HG03025 (cell line): ENCODE data around the gene EPHA8.

ENCODE experiments used
- ATAC-seq: cut with Tn5 transposase; IDR thresholded peaks from one replicate; pipeline ENCODE4 v1.9.1; 2021; ENCODE audit warnings: mild to moderate bottlenecking, moderate library complexity; ENCODE audit not compliant: unreplicated experiment, low FRiP score

EPHA8 gene

GRCh38 chr1:22562584-22563583, at the start of gene EPHA8:
TSS of gene EPHA8 (plus strand) at chr1:22563489. CDS start at chr1:22563636, 147 bp downstream.
- ATAC-seq = no peak

- no peak for ATAC-seq
These were observed 46.2 kb upstream of the EPHA8 start for GRCh38 chr1:22516906-22517571.

- ATAC-seq = no peak
These were observed 45.3 kb upstream of the EPHA8 start for GRCh38 chr1:22517956-22518355.

- ATAC-seq = no peak
These were observed 44.9 kb upstream of the EPHA8 start for GRCh38 chr1:22518379-22518778.

- ATAC-seq = no peak
These were observed 42.4 kb upstream of the EPHA8 start for GRCh38 chr1:22520871-22521270.

GRCh38 chr1:22521692-22522091, 41.6 kb upstream of the EPHA8 start:
- no peak for ATAC-seq

- no peak for ATAC-seq
These were observed 41.0 kb upstream of the EPHA8 start for GRCh38 chr1:22522221-22522743.

GRCh38 chr1:22524481-22524880, 38.8 kb upstream of the EPHA8 start:
- no peak for ATAC-seq

GRCh38 chr1:22525211-22525610, 38.1 kb upstream of the EPHA8 start:
- no peak for ATAC-seq

GRCh38 chr1:22525646-22526045, 37.6 kb upstream of the EPHA8 start:
- no peak for ATAC-seq

GRCh38 chr1:22526098-22526497, 37.2 kb upstream of the EPHA8 start:
- ATAC-seq = no peak

GRCh38 chr1:22526677-22527076, 36.6 kb upstream of the EPHA8 start:
- ATAC-seq = no peak

- no peak for ATAC-seq
These were observed 36.2 kb upstream of the EPHA8 start for GRCh38 chr1:22527122-22527521.

- ATAC-seq = no peak
These were observed 35.6 kb upstream of the EPHA8 start for GRCh38 chr1:22527555-22528296.

- no peak for ATAC-seq
These were observed 34.8 kb upstream of the EPHA8 start for GRCh38 chr1:22528451-22528850.

GRCh38 chr1:22529901-22530621, 33.2 kb upstream of the EPHA8 start:
- ATAC-seq = no peak

GRCh38 chr1:22530715-22531114, 32.6 kb upstream of the EPHA8 start:
- ATAC-seq = no peak

- no peak for ATAC-seq
These were observed 32.0 kb upstream of the EPHA8 start for GRCh38 chr1:22531251-22531650.

- ATAC-seq = no peak
These were observed 29.9 kb upstream of the EPHA8 start for GRCh38 chr1:22533244-22533895.

GRCh38 chr1:22534951-22535350, 28.3 kb upstream of the EPHA8 start:
- no peak for ATAC-seq
